Endothelial cell of umbilical vein (primary cell): ENCODE measurements around the gene PHF2. TPM values are rescaled to one million over a fixed set of nuclear protein-coding genes. Genes with fewer than 3 reads are reported as not detected.

ENCODE experiments used
- BruUV-seq: library from RNA; stranded (reverse); fragments of 400-500 nt; replicated peaks from 2 replicates; lab custom pipeline; 2021; lab: Mats Ljungman, UMichigan
- CTCF ChIA-PET: fragments of 300-600, 350-600 bp; sonication (Branson Sonifier 250); formaldehyde crosslinking; loops from one replicate; lab custom pipeline; 2021; ENCODE audit warnings: antibody characterized with exemption, inconsistent platforms; lab: Charles Lee
- POLR2A ChIA-PET: fragments of 300-600, 350-600 bp; sonication (Branson Sonifier 250); formaldehyde crosslinking; loops from one replicate; lab custom pipeline; 2021; ENCODE audit warnings: antibody characterized with exemption, inconsistent platforms; lab: Charles Lee
- DNase-seq: peaks from one replicate; pipeline ENCODE4 v3.0.0-alpha.2; 2011; ENCODE audit warnings: low read depth, low spot score
- FAIRE-seq: peaks from 2 replicates; lab custom pipeline; 2011; peaks lifted over from hg19 to GRCh38; lab: Jason Lieb, UNC
- H2AFZ ChIP-seq: 2 replicates; pipeline ENCODE4 v1.6.0; 2012; ENCODE audit warnings: low read depth, low read length, control low read depth, inconsistent platforms
- H3K27ac ChIP-seq: 2 replicates; pipeline ENCODE4 v1.5.1; 2011; ENCODE audit warnings: low read depth, mild to moderate bottlenecking, control low read depth, low read length, moderate library complexity; ENCODE audit not compliant: insufficient read depth
- H3K27me3 ChIP-seq, 2 experiments: 2 replicates each; pipeline versions ENCODE4 v1.6.0 to v1.6.1; 2011; ENCODE audit warnings: low read length in 2 of 2, mixed read lengths in 1 of 2; ENCODE audit not compliant: control insufficient read depth in 2 of 2, insufficient read depth in 2 of 2
- H3K36me3 ChIP-seq, 2 experiments: 2 replicates in 1 of 2; 3 replicates in 1 of 2; pipeline ENCODE4 v1.5.1; 2011; ENCODE audit warnings: low read length in 2 of 2, mild to moderate bottlenecking in 1 of 2, moderate library complexity in 1 of 2; ENCODE audit not compliant: control insufficient read depth in 2 of 2, insufficient read depth in 2 of 2; ENCODE audit errors: extremely low read depth in 1 of 2
- H3K4me1 ChIP-seq: 3 replicates; pipeline ENCODE4 v1.5.1; 2011; ENCODE audit warnings: mild to moderate bottlenecking, low read length; ENCODE audit not compliant: control insufficient read depth, insufficient read depth; ENCODE audit errors: extremely low read depth
- H3K4me2 ChIP-seq: 2 replicates; pipeline ENCODE4 v1.6.1; 2011; ENCODE audit warnings: low read length, control low read depth, mixed read lengths; ENCODE audit not compliant: insufficient read depth
- H3K4me3 ChIP-seq, 3 experiments: fragments of 200-600 bp in 1 of 3; sonication (generic), shearing (Covaris generic) in 1 of 3; replicated peaks in 1 of 3; 2 replicates each; pipeline ENCODE4 v1.5.1; 2011 to 2016; ENCODE audit warnings: control low read depth in 3 of 3, low read length in 3 of 3, mild to moderate bottlenecking in 2 of 3, inconsistent platforms in 1 of 3, low read depth in 1 of 3, moderate library complexity in 1 of 3; ENCODE audit not compliant: insufficient read depth in 1 of 3
- H3K79me2 ChIP-seq: 2 replicates; pipeline ENCODE4 v1.6.0; 2012; ENCODE audit warnings: low read length, inconsistent platforms; ENCODE audit not compliant: control insufficient read depth, insufficient read depth
- H3K9ac ChIP-seq: replicated peaks from 2 replicates; pipeline ENCODE3; 2011; ENCODE audit warnings: low read length, control low read depth; ENCODE audit not compliant: insufficient read depth; ENCODE audit errors: extremely low read depth
- H3K9me1 ChIP-seq: replicated peaks from 3 replicates; pipeline ENCODE4 v1.6.0; 2011; ENCODE audit warnings: mild to moderate bottlenecking, low read length; ENCODE audit not compliant: control insufficient read depth, insufficient read depth; ENCODE audit errors: extremely low read depth
- H3K9me3 ChIP-seq: replicated peaks from 2 replicates; pipeline ENCODE4 v1.5.1; 2012; ENCODE audit warnings: low read length, inconsistent platforms; ENCODE audit not compliant: control insufficient read depth, insufficient read depth
- H4K20me1 ChIP-seq: replicated peaks from 2 replicates; pipeline ENCODE3; 2011; ENCODE audit warnings: mild to moderate bottlenecking, low read length; ENCODE audit not compliant: control insufficient read depth, insufficient read depth; ENCODE audit errors: extremely low read depth
- CTCF ChIP-seq, 2 donors: IDR thresholded peaks; 1 replicate in 1 of 2; 2 replicates in 1 of 2; pipeline ENCODE4 v1.5.1; 2011; ENCODE audit warnings: low read length in 2 of 2, mild to moderate bottlenecking in 2 of 2, moderate library complexity in 2 of 2, control low read depth in 1 of 2, inconsistent platforms in 1 of 2, low read depth in 1 of 2; ENCODE audit not compliant: insufficient read depth in 1 of 2; ENCODE audit errors: extremely low read depth in 1 of 2
- EZH2 ChIP-seq: IDR thresholded peaks from 2 replicates; pipeline ENCODE4 v1.6.1; 2012; ENCODE audit warnings: borderline replicate concordance, low read depth, mild to moderate bottlenecking, moderate library complexity, low read length, inconsistent platforms; ENCODE audit not compliant: severe bottlenecking
- FOS ChIP-seq: IDR thresholded peaks from 2 replicates; pipeline ENCODE4 v1.6.1; 2011; ENCODE audit warnings: mild to moderate bottlenecking, low read length, moderate library complexity, borderline replicate concordance; ENCODE audit not compliant: insufficient read depth
- GATA2 ChIP-seq: IDR thresholded peaks from 2 replicates; pipeline ENCODE4 v1.7.0; 2011; ENCODE audit warnings: low read depth, mild to moderate bottlenecking, moderate library complexity, mixed read lengths, low read length; ENCODE audit not compliant: insufficient read length, insufficient read depth
- JUN ChIP-seq: IDR thresholded peaks from 2 replicates; pipeline ENCODE4 v1.6.1; 2011; ENCODE audit warnings: borderline replicate concordance, low read depth; ENCODE audit not compliant: insufficient read length, insufficient read depth
- MAX ChIP-seq: IDR thresholded peaks from 2 replicates; pipeline ENCODE4 v1.6.1; 2011; ENCODE audit not compliant: insufficient read depth, insufficient read length
- MYC ChIP-seq: IDR thresholded peaks from one replicate; pipeline ENCODE4 v1.6.1; 2011; ENCODE audit warnings: mild to moderate bottlenecking, low read depth, low read length
- POLR2A ChIP-seq: IDR thresholded peaks from 2 replicates; pipeline ENCODE4 v1.6.1; 2012; ENCODE audit warnings: low read depth, mild to moderate bottlenecking, control low read depth, low read length
- POLR2AphosphoS5 ChIP-seq: IDR thresholded peaks from 2 replicates; pipeline ENCODE4 v1.6.1; 2012; ENCODE audit warnings: low read depth, mild to moderate bottlenecking, control low read depth, low read length, moderate library complexity; ENCODE audit not compliant: insufficient read depth
- dilution Hi-C: fragments of 300-500 bp; cut with MboI; formaldehyde crosslinking; loops from one replicate; pipeline ENCODE4 v1.15.0; 2019; ENCODE audit warnings: low sequenced_read_pairs; ENCODE audit not compliant: extremely low pct_ligation_motif_present
- intact Hi-C: fragments of 100-400 bp; cut with micrococcal nuclease; formaldehyde crosslinking; loops from one replicate; pipeline ENCODE4 v1.10.0; 2022
- polyA plus RNA-seq, 4 experiments: library from polyadenylated mRNA; depleted of rRNA in 3 of 4; stranded (reverse) in 3 of 4; unstranded in 1 of 4; fragments of >200 nt; gene quantifications; 2 replicates each; pipeline versions ENCODE4 v1.2.1 to v1.2.3, GENCODE V29; 2011 to 2012; ENCODE audit warnings: missing spikeins in 1 of 4
- total RNA-seq: library from RNA; stranded (reverse); gene quantifications from 2 replicates; pipeline ENCODE4 v1.2.3, GENCODE V29; 2021

The PHF2 gene
- total and polyA plus RNA-seq, 2 donors (not counting 3 experiments of a cell fraction or from before 2014, with no cell fraction given) = 9.8 to 22.5 TPM

GRCh38 chr9:93659837-93660177, 83.4 kb downstream of the PHF2 start:
- Histone ChIP-seq H3K4me1 (no peaks in the 10 kb centered on the region), H2AFZ (no peak overlapping the region), H3K4me3 (no peak overlapping the region), H3K79me2 (no peaks in the 10 kb centered on the region), H3K4me2 (no peak overlapping the region), H3K9ac (no peak overlapping the region), H3K9me3 (no peaks in the 10 kb centered on the region), H3K27me3 (no peaks in the 10 kb centered on the region), H4K20me1 (no peaks in the 10 kb centered on the region), H3K27ac (no peak overlapping the region), H3K36me3 (peaks cover 0 to 29% of the 10 kb centered on the region in 2 experiments), H3K9me1 (no peaks in the 10 kb centered on the region)
- CTCF ChIA-PET = no interaction called here
- FAIRE-seq (no peak), DNase-seq (no peak)
- POLR2A ChIA-PET = no interaction called here
- dilution Hi-C loops (no loop called here), intact Hi-C loops (no loop called here)
- BruUV-seq = no TSS peak
- TF ChIP-seq EZH2 = no peak
- TF ChIP-seq JUN = no peak
- no peak for TF ChIP-seq CTCF (IDR thresholded peaks at IDR 0.05; ENCODE audit: extremely low read depth in 1 of 2, insufficient read depth in 1 of 2, low read depth in 1 of 2, low read length in 2 of 2)
- TF ChIP-seq POLR2AphosphoS5 = no peak
- no peak for TF ChIP-seq MYC
- TF ChIP-seq FOS = no peak
- no peak for TF ChIP-seq MAX
- no peak for TF ChIP-seq GATA2
- no peak for TF ChIP-seq POLR2A
